GM11168 (cell line): ENCODE measurements around the gene CAVIN1.

Source experiments
- in situ Hi-C: fragments of 300-500 bp; cut with MboI; formaldehyde crosslinking; loops from one replicate; pipeline ENCODE4 v1.12.0; 2022; ENCODE audit warnings: low sequenced_read_pairs; ENCODE audit not compliant: unreplicated experiment

CAVIN1 gene

DNA sequence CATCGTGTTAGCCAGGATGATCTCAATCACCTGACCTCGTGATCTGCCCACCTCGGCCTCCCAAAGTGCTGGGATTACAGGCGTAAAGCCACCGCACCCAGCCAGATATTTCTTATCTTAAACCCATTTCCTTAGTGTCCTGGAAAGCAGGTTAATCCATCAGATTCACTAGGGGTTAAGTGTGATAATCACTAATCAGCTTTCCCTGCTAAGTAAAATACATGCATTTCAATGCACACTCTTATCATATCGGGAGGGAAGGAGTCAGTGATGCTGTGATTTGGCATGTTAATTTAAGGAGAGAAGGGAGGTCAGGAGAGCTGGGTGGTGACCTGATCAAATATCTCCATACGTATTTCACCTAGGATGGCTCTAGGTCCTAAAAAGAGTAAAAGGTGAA, 63.9 kb downstream of the CAVIN1 start:
- in situ Hi-C loops: no loop called here

DNA sequence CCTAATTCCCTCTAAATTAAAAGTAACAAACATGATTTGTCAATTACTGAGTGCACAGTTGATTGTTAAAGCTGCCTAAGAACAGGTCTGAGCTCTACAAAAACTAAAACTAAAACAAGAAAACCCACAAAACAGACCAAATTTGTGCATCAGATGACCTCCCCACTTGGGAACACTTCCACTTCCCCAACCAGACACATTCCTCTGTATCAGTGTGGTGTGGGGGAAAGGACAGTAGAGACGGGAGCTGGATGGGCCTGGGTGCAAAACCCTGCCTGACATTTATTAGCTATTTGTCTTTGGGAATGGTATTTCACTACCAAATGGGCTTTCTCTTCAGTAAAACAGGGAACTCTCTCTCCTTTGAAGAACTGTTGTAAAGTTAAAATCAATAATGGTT, 64.6 kb downstream of the CAVIN1 start:
- in situ Hi-C loops: no loop called here

DNA sequence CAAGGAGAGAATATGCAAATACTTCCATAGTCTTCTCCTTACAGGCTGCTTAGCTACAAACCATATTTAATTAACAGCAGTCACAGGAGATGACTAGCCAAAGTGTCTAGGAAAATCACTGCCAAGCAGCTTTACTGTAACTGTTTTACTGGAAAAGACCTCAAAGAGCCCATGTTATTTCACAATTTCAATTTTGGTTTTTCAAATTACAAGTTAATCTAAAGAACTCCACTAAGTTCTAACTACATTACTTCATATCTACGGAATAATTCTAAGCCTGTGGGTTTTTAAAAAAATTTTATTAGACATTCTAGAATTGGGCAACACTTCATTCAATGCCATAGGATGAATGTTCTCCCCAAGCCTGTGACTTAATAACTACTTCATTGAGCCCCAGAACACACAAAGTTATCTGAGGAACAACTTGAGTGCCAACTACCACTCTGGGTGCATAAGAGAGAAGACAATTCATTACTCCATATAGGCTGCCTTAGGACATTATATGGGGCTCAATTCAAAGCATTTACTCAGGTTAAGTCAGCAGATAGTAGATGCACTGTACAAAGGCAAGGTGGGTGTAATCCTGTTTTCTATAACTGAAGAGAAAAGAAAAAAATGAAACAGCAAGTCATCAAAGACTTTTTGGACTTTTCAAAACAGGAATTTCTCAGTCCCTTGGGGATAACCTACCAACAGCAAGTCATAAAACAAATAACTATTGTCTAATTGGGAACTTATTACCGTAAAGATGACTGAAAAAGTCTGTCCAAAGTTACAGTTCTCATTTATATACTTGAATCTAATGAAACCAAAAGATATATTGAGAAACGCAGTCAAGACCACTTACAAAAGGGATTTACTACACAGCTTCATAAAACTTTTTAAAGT, 67.9 kb downstream of the CAVIN1 start:
- in situ Hi-C loops: no loop called here
